GM21786 (cell line): Measurements from ENCODE around the gene BET1.

Experiments
- ATAC-seq: cut with Tn5 transposase; IDR thresholded peaks from one replicate; pipeline ENCODE4 v1.9.1; 2021; ENCODE audit not compliant: unreplicated experiment

BET1 gene

GRCh38 chr7:94015538-94015937 is 11.4 kb upstream of the BET1 start:
- no peak for ATAC-seq

- ATAC-seq: no peak
These were observed 8.6 kb upstream of the BET1 start for GRCh38 chr7:94012746-94013145.

- ATAC-seq: no peak
These were observed 7.7 kb upstream of the BET1 start for GRCh38 chr7:94011714-94012353.

- no peak for ATAC-seq
These were observed 4.4 kb upstream of the BET1 start for GRCh38 chr7:94008537-94008936.

GRCh38 chr7:94005753-94006152 is 1.6 kb upstream of the BET1 start:
- ATAC-seq: no peak

GRCh38 chr7:94003446-94004023 is 620 bp downstream of the BET1 start:
- peak; percentile 13 for ATAC-seq

GRCh38 chr7:94001396-94001795 is 2.8 kb downstream of the BET1 start:
- no peak for ATAC-seq

GRCh38 chr7:93997868-93998267 is 6.3 kb downstream of the BET1 start:
- ATAC-seq: no peak

GRCh38 chr7:93992421-93993110 is 11.6 kb downstream of the BET1 start:
- peak; percentile 52 for ATAC-seq

- ATAC-seq: no peak
These were observed 16.9 kb downstream of the BET1 start for GRCh38 chr7:93987297-93987696.

GRCh38 chr7:93985101-93985500 is 19.1 kb downstream of the BET1 start:
- no peak for ATAC-seq

- ATAC-seq: no peak
These were observed 20.1 kb downstream of the BET1 start for GRCh38 chr7:93984024-93984423.

GRCh38 chr7:93981480-93981874 is 22.7 kb downstream of the BET1 start:
- ATAC-seq: no peak

- peak; percentile 73 for ATAC-seq
These were observed 23.2 kb downstream of the BET1 start for GRCh38 chr7:93980744-93981479.

GRCh38 chr7:93977211-93977950 is 26.8 kb downstream of the BET1 start:
- ATAC-seq: no peak

- ATAC-seq: no peak
These were observed 31.0 kb downstream of the BET1 start for GRCh38 chr7:93973134-93973533.

- no peak for ATAC-seq
These were observed 32.0 kb downstream of the BET1 start for GRCh38 chr7:93972029-93972725.

GRCh38 chr7:93968911-93969620 is 35.1 kb downstream of the BET1 start:
- ATAC-seq: no peak

- ATAC-seq: no peak
These were observed 39.3 kb downstream of the BET1 start for GRCh38 chr7:93964813-93965212.

- no peak for ATAC-seq
These were observed 39.9 kb downstream of the BET1 start for GRCh38 chr7:93964262-93964661.
